Measurements from ENCODE around the gene ACAD8.

The ACAD8 gene

DNA sequence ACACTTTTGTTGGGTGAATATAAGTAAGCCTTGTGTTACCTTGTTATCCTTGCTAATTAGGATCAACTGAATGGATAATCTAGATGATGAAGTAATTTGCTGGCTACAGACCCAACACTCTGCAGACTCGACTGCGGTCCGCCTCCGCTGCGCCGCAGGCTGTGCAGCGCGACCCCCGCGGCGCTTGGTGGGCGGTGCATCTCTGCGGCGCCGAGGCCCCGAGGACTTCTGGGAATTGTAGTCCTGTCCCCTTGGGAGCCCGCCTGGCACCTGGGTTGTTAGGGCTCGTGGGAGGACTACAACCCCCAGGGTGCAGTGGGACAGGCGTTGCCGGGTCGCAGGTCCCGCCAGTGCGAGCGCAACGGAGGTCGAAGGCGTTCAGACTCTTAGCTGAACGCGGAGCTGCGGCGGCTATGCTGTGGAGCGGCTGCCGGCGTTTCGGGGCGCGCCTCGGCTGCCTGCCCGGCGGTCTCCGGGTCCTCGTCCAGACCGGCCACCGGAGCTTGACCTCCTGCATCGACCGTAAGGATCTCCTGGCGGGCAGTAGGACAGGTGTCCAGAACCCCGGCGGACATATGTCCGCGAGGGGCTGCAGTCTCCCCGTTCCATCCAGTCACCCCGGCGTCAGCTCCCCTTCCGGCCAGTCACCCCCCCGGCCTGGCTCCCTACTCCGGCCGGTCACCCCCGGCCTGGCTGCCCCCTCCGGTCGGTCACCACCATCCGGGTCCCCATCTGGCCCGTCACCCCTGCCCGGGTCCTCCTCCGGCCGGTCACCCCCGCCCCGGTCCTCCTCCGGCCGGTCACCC is at the start of gene ACAD8, which contains the start of gene THYN1:
Gene ACAD8 (plus strand): TSS at position 381 of the 806 bp plus-strand sequence. CDS start 33 bp downstream, at position 414.
Gene THYN1 (minus strand): TSS at position 165 of the 806 bp plus-strand sequence. CDS start 470 bp downstream, outside the sequence.
- peak; percentile 99 for DNase-seq (ENCODE audit: low read depth in 1 of 2, low spot score in 1 of 2)
- in situ Hi-C loops (cut with HindIII; ENCODE audit: low pct_unique_long_range_greater_than_20kb, low sequenced_read_pairs): no loop called here
- TF ChIP-seq JUND (IDR thresholded peaks at IDR 0.05; ENCODE audit: low read depth): no peak

- in situ Hi-C loops (cut with HindIII; ENCODE audit: low pct_unique_long_range_greater_than_20kb, low sequenced_read_pairs): no loop called here
- no peak for TF ChIP-seq JUND (IDR thresholded peaks at IDR 0.05; ENCODE audit: low read depth)
- DNase-seq (ENCODE audit: low read depth in 1 of 2, low spot score in 1 of 2): no peak
These were observed 47.6 kb upstream of the ACAD8 start for GRCh38 chr11:134205729-134206128.

DNA sequence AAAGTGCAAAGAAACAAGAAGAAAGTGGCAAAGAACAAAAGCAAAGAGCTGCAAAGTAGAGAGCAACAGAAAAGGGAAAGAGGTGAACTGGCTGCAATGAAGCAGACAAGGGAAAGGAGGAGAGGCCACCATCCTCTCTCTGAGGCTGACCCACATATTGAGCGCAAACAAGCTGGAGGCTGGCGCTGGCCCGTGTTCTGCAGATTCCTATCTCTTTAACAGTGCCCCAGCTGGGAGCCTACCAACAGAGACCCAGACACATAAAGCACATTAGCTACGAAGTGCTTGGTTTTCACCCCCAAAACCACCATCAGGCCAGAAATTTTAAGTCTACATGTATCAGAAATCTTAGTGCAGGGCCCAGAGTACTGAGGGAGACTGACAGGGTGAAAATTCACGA is 47.2 kb upstream of the ACAD8 start:
- peak in 1 of 2 experiments; percentile 17 for DNase-seq (ENCODE audit: low read depth in 1 of 2, low spot score in 1 of 2)
- TF ChIP-seq JUND (IDR thresholded peaks at IDR 0.05; ENCODE audit: low read depth): no peak
- in situ Hi-C loops (cut with HindIII; ENCODE audit: low pct_unique_long_range_greater_than_20kb, low sequenced_read_pairs): no loop called here

DNA sequence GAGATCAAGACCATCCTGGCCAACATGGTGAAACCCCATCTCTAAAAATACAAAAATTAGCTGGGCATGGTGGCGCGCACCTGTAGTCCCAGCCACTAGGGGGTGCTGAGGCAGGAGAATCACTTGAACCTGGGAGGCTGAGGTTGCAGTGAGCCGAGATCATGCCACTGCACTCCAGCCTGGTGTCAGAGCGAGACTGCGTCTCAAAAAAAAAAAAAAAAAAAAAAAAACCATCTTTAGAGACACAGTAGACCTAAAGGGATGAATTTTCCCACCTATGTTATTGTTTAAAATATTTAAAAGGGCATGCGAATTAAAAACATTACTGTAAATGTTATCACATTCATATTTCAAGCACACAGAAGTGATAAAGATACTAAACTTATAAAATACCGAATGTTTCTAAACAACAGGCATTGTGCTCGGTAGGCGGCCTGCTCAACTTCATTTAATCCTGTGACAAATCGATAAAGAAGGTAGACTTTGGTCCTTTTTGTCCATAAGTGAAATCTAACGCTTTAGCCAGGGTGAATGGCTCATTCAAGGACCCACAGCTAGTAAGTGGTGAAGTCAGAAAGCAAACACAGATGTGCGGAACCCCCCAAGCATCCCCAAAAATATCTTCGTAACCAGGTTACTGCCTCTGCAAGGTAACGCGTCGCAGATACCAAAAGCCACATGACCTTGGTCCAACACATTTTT is 45.7 kb upstream of the ACAD8 start:
- in situ Hi-C loops (cut with HindIII; ENCODE audit: low pct_unique_long_range_greater_than_20kb, low sequenced_read_pairs): no loop called here
- no peak for TF ChIP-seq JUND (IDR thresholded peaks at IDR 0.05; ENCODE audit: low read depth)
- peak in 1 of 2 experiments; percentile 63 for DNase-seq (ENCODE audit: low read depth in 1 of 2, low spot score in 1 of 2)

GRCh38 chr11:134215836-134216235 is 37.5 kb upstream of the ACAD8 start:
- no peak for TF ChIP-seq JUND (IDR thresholded peaks at IDR 0.05; ENCODE audit: low read depth)
- in situ Hi-C loops (cut with HindIII; ENCODE audit: low pct_unique_long_range_greater_than_20kb, low sequenced_read_pairs): no loop called here
- no peak for DNase-seq (ENCODE audit: low read depth in 1 of 2, low spot score in 1 of 2)

DNA sequence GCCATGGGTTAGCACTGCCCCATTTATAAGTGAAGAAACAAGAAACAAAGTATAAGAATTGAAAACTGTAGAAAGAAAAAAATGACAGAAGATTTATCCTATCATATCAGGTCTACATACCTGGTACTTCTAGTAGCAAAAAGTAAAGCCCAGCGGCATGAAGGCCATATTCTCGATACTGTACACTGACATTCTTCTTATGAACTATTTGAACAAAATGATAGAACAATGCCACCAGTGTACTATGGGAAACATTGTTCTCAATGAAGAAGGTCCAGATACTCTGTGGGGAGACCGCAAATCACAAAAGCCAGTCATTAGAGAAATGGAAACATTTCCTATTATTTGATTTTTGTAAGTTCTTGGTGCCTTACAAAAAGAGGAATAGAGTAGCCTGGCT is 36.6 kb upstream of the ACAD8 start:
- in situ Hi-C loops (cut with HindIII; ENCODE audit: low pct_unique_long_range_greater_than_20kb, low sequenced_read_pairs): no loop called here
- TF ChIP-seq JUND (IDR thresholded peaks at IDR 0.05; ENCODE audit: low read depth): no peak
- DNase-seq (ENCODE audit: low read depth in 1 of 2, low spot score in 1 of 2): no peak

- peak in 1 of 2 experiments; percentile 18 for DNase-seq (ENCODE audit: low read depth in 1 of 2, low spot score in 1 of 2)
- TF ChIP-seq JUND (IDR thresholded peaks at IDR 0.05; ENCODE audit: low read depth): no peak
- in situ Hi-C loops (cut with HindIII; ENCODE audit: low pct_unique_long_range_greater_than_20kb, low sequenced_read_pairs): no loop called here
These were observed 30.2 kb upstream of the ACAD8 start for GRCh38 chr11:134223121-134223520.

GRCh38 chr11:134223836-134224709 is 29.3 kb upstream of the ACAD8 start, which contains the start of the genes NCAPD3 and VPS26B:
NCAPD3 (minus strand) TSS chr11:134223967; CDS start chr11:134223926, 41 bp downstream.
VPS26B (plus strand) TSS chr11:134224671; CDS start chr11:134225123, 452 bp downstream.
- in situ Hi-C loops (cut with HindIII; ENCODE audit: low pct_unique_long_range_greater_than_20kb, low sequenced_read_pairs): no loop called here
- peak; percentile 99 to 100 for DNase-seq (ENCODE audit: low read depth in 1 of 2, low spot score in 1 of 2)
- no peak for TF ChIP-seq JUND (IDR thresholded peaks at IDR 0.05; ENCODE audit: low read depth)

DNA sequence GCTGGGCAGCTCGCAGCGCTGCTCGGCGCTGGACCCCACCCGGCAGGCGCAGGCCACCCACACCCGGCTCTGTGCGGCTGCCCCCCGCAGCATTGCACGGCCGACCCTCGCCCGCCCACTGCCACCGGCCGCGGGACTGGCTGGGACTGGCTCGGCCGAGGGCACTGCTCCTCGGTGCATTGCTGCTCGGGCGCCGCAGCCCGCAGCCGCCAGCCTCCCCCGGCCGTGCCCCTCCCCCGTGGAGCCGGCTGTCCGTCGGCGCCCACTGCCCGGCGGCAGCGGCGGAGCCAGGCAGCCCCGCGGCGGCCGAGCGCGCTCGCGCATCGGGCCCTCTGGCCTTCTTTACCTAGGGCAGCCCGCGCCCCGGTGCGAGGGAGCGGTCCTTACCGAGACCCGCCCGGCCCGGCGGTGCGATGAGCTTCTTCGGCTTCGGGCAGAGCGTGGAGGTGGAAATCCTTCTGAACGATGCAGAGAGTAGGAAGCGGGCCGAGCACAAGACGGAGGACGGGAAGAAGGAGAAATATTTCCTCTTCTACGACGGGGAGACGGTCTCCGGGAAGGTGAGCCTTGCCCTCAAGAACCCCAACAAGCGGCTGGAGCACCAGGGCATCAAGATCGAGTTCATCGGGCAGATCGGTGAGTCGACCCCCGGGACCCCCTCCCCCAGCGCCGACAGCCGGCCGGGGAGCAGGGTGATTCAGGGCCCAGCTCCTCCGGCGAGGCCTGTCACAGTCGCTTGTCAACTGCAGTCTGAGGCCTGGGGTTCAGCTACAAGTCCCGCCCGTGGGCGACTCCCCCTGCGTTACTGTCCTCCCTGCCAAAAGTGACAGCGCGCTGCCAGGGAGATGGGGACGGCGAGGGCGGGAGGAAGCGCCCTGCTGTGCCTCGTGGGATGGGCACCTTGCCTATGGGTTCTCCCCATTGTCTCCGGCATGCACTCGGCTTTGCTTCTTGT is 28.4 kb upstream of the ACAD8 start:
- in situ Hi-C loops (cut with HindIII; ENCODE audit: low pct_unique_long_range_greater_than_20kb, low sequenced_read_pairs): no loop called here
- TF ChIP-seq JUND (IDR thresholded peaks at IDR 0.05; ENCODE audit: low read depth): no peak

DNA sequence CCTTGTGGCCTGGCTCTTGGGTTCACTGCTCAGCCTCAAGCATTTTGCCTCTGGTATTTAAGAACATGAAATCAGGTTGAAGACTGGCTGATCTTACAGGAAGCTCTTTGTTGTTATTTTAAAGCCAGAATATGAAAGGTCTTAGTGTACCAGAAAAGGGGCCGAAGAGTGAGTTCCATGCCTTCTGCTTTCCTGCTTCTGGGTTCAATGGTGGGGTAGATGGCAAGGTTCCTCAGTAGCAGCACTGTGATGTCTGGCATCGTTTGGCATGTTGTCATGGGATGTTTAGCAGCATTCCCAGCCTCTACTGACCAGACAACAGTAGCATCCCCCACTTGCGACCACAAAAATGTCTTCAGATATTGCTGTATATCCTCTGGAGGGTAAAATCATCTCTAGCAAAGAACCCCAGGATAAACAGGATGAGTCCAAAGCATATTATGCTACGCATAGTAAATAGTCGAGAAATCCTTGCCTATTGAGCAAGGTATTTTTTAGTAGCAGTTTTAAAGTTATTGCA is 26.5 kb upstream of the ACAD8 start:
- DNase-seq (ENCODE audit: low read depth in 1 of 2, low spot score in 1 of 2): no peak
- no peak for TF ChIP-seq JUND (IDR thresholded peaks at IDR 0.05; ENCODE audit: low read depth)
- in situ Hi-C loops (cut with HindIII; ENCODE audit: low pct_unique_long_range_greater_than_20kb, low sequenced_read_pairs): no loop called here

More for the DNA sequence above, 28.4 kb upstream of the ACAD8 start:
- peak; percentile 66 to 91 for DNase-seq (ENCODE audit: low read depth in 1 of 2, low spot score in 1 of 2)

- in situ Hi-C loops (cut with HindIII; ENCODE audit: low pct_unique_long_range_greater_than_20kb, low sequenced_read_pairs): no loop called here
- DNase-seq (ENCODE audit: low read depth in 1 of 2, low spot score in 1 of 2): no peak
- no peak for TF ChIP-seq JUND (IDR thresholded peaks at IDR 0.05; ENCODE audit: low read depth)
These were observed 24.7 kb upstream of the ACAD8 start for GRCh38 chr11:134228625-134229024.

Measured in T47D (cell line).